Thyroid gland (tissue), 4 donors: ENCODE data around the gene GDAP1L1.

ENCODE experiments used
- POLR2A ChIP-seq, 2 donors: fragments of 450-650 bp; IDR thresholded peaks; one replicate each; pipeline ENCODE4 v1.6.1; 2017; ENCODE audit warnings: antibody characterized with exemption in 2 of 2, mild to moderate bottlenecking in 2 of 2, moderate library complexity in 1 of 2
- TF ChIP-seq, protein P1 (sequence below), 6 experiments: fragments of 200-600 bp in 3 of 6; fragments of 450-650 bp in 3 of 6; sonication (generic) in 3 of 6; IDR thresholded peaks; one replicate each; pipeline ENCODE4 v1.5.1; 2016 to 2019; ENCODE audit warnings: antibody characterized with exemption in 6 of 6, mild to moderate bottlenecking in 2 of 6, inconsistent platforms in 1 of 6, moderate library complexity in 1 of 6

DNA sequence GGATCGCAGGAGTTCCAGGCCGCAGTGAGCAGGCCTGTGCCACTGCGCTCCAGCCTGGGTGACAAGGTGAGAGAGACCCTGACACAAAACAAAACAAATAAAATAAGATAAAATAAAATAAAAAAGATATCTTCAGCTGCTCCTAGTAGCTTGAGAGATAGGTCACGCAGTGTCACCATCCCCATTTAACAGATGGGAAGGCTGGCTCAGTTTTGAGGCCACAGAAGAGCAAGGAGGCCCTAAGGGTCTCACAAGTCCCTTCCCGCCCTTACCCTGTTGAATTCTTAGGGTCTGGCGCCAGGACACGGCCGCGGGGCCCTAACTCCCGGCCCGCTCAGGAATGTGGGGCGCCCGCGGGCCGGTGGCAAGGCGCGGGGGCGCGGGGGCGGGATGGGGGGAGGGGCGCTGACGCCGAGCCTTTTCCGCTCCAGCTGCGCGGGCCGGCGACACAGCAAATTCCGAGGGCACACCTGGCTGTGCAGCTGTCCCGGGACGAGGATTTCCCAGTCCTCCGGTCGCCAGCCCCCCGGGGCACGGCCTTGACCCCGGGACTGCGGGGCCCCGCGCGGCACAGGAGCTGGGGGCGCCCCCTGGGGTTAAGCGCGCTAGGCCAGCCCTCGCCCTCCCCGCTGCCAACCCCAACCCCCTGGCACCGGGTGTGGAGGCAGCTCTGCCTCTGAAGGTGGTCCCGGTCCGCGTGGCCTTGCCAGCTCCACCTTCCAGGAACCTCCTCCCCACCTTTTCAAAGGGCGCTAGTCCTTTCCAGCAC lies 79.5 kb downstream of the GDAP1L1 start:
- TF ChIP-seq POLR2A (IDR thresholded peaks at IDR 0.05): no peak
- TF ChIP-seq, protein P1, sequence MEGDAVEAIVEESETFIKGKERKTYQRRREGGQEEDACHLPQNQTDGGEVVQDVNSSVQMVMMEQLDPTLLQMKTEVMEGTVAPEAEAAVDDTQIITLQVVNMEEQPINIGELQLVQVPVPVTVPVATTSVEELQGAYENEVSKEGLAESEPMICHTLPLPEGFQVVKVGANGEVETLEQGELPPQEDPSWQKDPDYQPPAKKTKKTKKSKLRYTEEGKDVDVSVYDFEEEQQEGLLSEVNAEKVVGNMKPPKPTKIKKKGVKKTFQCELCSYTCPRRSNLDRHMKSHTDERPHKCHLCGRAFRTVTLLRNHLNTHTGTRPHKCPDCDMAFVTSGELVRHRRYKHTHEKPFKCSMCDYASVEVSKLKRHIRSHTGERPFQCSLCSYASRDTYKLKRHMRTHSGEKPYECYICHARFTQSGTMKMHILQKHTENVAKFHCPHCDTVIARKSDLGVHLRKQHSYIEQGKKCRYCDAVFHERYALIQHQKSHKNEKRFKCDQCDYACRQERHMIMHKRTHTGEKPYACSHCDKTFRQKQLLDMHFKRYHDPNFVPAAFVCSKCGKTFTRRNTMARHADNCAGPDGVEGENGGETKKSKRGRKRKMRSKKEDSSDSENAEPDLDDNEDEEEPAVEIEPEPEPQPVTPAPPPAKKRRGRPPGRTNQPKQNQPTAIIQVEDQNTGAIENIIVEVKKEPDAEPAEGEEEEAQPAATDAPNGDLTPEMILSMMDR (IDR thresholded peaks at IDR 0.05): no peak
